ENCODE results near the gene FBXL19.

FBXL19 gene

GRCh38 chr16:30957456-30958174 lies 34.2 kb downstream of the FBXL19 start, which contains the start of gene SETD1A (continued):
- TF ChIP-seq KLF8 (tag by site-specific recombination; IDR thresholded peaks at IDR 0.05) (peak; percentile 100), ZNF777 (tag by site-specific recombination; IDR thresholded peaks at IDR 0.05; ENCODE audit: borderline replicate concordance) (no peak), ZIC2 (tag by site-specific recombination; IDR thresholded peaks at IDR 0.05) (peak; percentile 96), SCRT2 (tag by site-specific recombination; IDR thresholded peaks at IDR 0.05) (peak; percentile 95), ZNF585B (tag by site-specific recombination; IDR thresholded peaks at IDR 0.05) (no peak), ZNF112 (tag by site-specific recombination; IDR thresholded peaks at IDR 0.05) (no peak), ZNF639 (tag by site-specific recombination; IDR thresholded peaks at IDR 0.05) (peak; percentile 99), ZNF335 (tag by site-specific recombination; conservative IDR thresholded peaks at IDR 0.05) (peak; percentile 74), YY1 (tag by site-specific recombination; IDR thresholded peaks at IDR 0.05) (peak; percentile 76), OSR2 (tag by site-specific recombination; IDR thresholded peaks at IDR 0.05) (peak; percentile 80), ZNF701 (tag by site-specific recombination; IDR thresholded peaks at IDR 0.05) (peak; percentile 54; the same call in 1 of the 2 replicates), GLIS2 (tag by site-specific recombination; IDR thresholded peaks at IDR 0.05) (peak; percentile 93), ZNF114 (tag by site-specific recombination; IDR thresholded peaks at IDR 0.05) (no peak), GLI4 (tag by site-specific recombination; IDR thresholded peaks at IDR 0.05) (peak; percentile 89; the same call in 1 of the 2 replicates), ZNF654 (tag by site-specific recombination; IDR thresholded peaks at IDR 0.05; ENCODE audit: low read depth) (0 out of 2 replicates have a peak, but pooled peaks have one; percentile 0), ZNF449 (tag by site-specific recombination; IDR thresholded peaks at IDR 0.05) (no peak; the same call in 1 of the 2 replicates), ZNF292 (tag by site-specific recombination; IDR thresholded peaks at IDR 0.05; ENCODE audit: borderline replicate concordance, low read depth) (no peak), KLF17 (tag by site-specific recombination; IDR thresholded peaks at IDR 0.05) (peak; percentile 100), ZNF184 (tag by site-specific recombination; IDR thresholded peaks at IDR 0.05) (no peak), ZNF10 (tag by site-specific recombination; IDR thresholded peaks at IDR 0.05) (peak; percentile 59; the same call in 1 of the 2 replicates), ZNF792 (tag by site-specific recombination; IDR thresholded peaks at IDR 0.05) (no peak; the same call in 1 of the 2 replicates), AEBP2 (tag by site-specific recombination; IDR thresholded peaks at IDR 0.05; ENCODE audit: borderline replicate concordance) (no peak), ZSCAN30 (tag by site-specific recombination; IDR thresholded peaks at IDR 0.05) (peak; percentile 16; the same call in 1 of the 2 replicates)
- TF ChIP-seq, protein P1, sequence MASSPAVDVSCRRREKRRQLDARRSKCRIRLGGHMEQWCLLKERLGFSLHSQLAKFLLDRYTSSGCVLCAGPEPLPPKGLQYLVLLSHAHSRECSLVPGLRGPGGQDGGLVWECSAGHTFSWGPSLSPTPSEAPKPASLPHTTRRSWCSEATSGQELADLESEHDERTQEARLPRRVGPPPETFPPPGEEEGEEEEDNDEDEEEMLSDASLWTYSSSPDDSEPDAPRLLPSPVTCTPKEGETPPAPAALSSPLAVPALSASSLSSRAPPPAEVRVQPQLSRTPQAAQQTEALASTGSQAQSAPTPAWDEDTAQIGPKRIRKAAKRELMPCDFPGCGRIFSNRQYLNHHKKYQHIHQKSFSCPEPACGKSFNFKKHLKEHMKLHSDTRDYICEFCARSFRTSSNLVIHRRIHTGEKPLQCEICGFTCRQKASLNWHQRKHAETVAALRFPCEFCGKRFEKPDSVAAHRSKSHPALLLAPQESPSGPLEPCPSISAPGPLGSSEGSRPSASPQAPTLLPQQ (tag by site-specific recombination; IDR thresholded peaks at IDR 0.05): peak; percentile 91
- TF ChIP-seq, protein P2, sequence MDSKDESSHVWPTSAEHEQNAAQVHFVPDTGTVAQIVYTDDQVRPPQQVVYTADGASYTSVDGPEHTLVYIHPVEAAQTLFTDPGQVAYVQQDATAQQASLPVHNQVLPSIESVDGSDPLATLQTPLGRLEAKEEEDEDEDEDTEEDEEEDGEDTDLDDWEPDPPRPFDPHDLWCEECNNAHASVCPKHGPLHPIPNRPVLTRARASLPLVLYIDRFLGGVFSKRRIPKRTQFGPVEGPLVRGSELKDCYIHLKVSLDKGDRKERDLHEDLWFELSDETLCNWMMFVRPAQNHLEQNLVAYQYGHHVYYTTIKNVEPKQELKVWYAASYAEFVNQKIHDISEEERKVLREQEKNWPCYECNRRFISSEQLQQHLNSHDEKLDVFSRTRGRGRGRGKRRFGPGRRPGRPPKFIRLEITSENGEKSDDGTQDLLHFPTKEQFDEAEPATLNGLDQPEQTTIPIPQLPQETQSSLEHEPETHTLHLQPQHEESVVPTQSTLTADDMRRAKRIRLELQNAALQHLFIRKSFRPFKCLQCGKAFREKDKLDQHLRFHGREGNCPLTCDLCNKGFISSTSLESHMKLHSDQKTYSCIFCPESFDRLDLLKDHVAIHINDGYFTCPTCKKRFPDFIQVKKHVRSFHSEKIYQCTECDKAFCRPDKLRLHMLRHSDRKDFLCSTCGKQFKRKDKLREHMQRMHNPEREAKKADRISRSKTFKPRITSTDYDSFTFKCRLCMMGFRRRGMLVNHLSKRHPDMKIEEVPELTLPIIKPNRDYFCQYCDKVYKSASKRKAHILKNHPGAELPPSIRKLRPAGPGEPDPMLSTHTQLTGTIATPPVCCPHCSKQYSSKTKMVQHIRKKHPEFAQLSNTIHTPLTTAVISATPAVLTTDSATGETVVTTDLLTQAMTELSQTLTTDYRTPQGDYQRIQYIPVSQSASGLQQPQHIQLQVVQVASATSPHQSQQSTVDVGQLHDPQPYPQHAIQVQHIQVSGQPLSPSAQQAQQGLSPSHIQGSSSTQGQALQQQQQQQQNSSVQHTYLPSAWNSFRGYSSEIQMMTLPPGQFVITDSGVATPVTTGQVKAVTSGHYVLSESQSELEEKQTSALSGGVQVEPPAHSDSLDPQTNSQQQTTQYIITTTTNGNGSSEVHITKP (tag by site-specific recombination; IDR thresholded peaks at IDR 0.05): peak; percentile 95
- TF ChIP-seq, protein P3, sequence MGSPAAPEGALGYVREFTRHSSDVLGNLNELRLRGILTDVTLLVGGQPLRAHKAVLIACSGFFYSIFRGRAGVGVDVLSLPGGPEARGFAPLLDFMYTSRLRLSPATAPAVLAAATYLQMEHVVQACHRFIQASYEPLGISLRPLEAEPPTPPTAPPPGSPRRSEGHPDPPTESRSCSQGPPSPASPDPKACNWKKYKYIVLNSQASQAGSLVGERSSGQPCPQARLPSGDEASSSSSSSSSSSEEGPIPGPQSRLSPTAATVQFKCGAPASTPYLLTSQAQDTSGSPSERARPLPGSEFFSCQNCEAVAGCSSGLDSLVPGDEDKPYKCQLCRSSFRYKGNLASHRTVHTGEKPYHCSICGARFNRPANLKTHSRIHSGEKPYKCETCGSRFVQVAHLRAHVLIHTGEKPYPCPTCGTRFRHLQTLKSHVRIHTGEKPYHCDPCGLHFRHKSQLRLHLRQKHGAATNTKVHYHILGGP (tag by site-specific recombination; IDR thresholded peaks at IDR 0.05): no peak
- TF ChIP-seq, protein P4, sequence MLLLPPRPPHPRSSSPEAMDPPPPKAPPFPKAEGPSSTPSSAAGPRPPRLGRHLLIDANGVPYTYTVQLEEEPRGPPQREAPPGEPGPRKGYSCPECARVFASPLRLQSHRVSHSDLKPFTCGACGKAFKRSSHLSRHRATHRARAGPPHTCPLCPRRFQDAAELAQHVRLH (tag by site-specific recombination; IDR thresholded peaks at IDR 0.05): peak; percentile 99
